K562 (cell line): Measurements from ENCODE around the gene PPP1R3E. TPM values are rescaled to one million over a fixed set of nuclear protein-coding genes. Genes with fewer than 3 reads are reported as not detected.

Experiments
- ATAC-seq: fragments of 200-7000 bp; cut with Tn5 transposase; 3 replicates; pipeline ENCODE4 v1.9.1; 2020; ENCODE audit warnings: moderate library complexity
- BruUV-seq: library from RNA; stranded (reverse); fragments of 400-500 nt; replicated peaks from 2 replicates; lab custom pipeline; 2021; lab: Mats Ljungman, UMichigan
- CTCF ChIA-PET: fragments of 300-600 bp; formaldehyde crosslinking; extraction: SDS; loops from one replicate; lab custom pipeline; 2021; ENCODE audit warnings: low intra/inter-chr PET ratio; lab: Yijun Ruan, JAX
- POLR2A ChIA-PET: fragments of 300-600, 350-650 bp; sonication (Branson Sonifier 250); formaldehyde crosslinking; extraction: SDS; loops from one replicate; lab custom pipeline; 2021; ENCODE audit warnings: antibody characterized with exemption, inconsistent platforms; lab: Yijun Ruan, JAX
- DNase-seq, 4 experiments: peaks; one replicate each; pipeline versions ENCODE4 v3.0.0 to v3.0.0-alpha.2; 2011 to 2018; ENCODE audit warnings: low spot score in 3 of 4, mixed read lengths in 3 of 4; ENCODE audit errors: extremely low read depth in 1 of 4
- FAIRE-seq: peaks from 2 replicates; lab custom pipeline; 2011; peaks lifted over from hg19 to GRCh38; lab: Jason Lieb, UNC
- H2AFZ ChIP-seq: 2 replicates; pipeline ENCODE4 v1.6.0; 2011; ENCODE audit warnings: low read depth, low read length, control low read depth, inconsistent platforms
- H3K27ac ChIP-seq: fragments of 200-600 bp; 3 replicates; pipeline ENCODE4 v1.8.0; 2011; ENCODE audit warnings: low read depth, mild to moderate bottlenecking, control low read depth, inconsistent platforms, low read length, moderate library complexity, mixed read lengths; ENCODE audit errors: extremely low read depth
- H3K27me3 ChIP-seq, 2 experiments: fragments of 300-600 bp in 1 of 2; 2 replicates in 1 of 2; 3 replicates in 1 of 2; pipeline versions ENCODE4 v1.6.0 to v1.8.0; 2011; ENCODE audit warnings: inconsistent platforms in 2 of 2, low read length in 2 of 2, mild to moderate bottlenecking in 1 of 2, mixed read lengths in 1 of 2, moderate library complexity in 1 of 2; ENCODE audit not compliant: control insufficient read depth in 2 of 2, insufficient read depth in 2 of 2
- H3K36me3 ChIP-seq: fragments of 300-600 bp; 3 replicates; pipeline ENCODE4 v1.8.0; 2011; ENCODE audit warnings: mild to moderate bottlenecking, low read length, inconsistent platforms; ENCODE audit not compliant: control insufficient read depth, insufficient read depth
- H3K4me1 ChIP-seq, 2 experiments: fragments of 200-600 bp in 1 of 2; replicated peaks in 1 of 2; 2 replicates in 1 of 2; 3 replicates in 1 of 2; pipeline versions ENCODE4 v1.5.1 to v1.8.0; 2011; ENCODE audit warnings: inconsistent platforms in 2 of 2, low read length in 2 of 2, mild to moderate bottlenecking in 1 of 2, mixed read lengths in 1 of 2, moderate library complexity in 1 of 2; ENCODE audit not compliant: control insufficient read depth in 2 of 2, insufficient read depth in 2 of 2
- H3K4me2 ChIP-seq: 2 replicates; pipeline ENCODE4 v1.6.1; 2011; ENCODE audit warnings: low read length, control low read depth, inconsistent platforms, mixed read lengths; ENCODE audit not compliant: insufficient read depth
- H3K4me3 ChIP-seq: fragments of 200-600 bp; sonication (generic), shearing (Covaris generic); 2 replicates; pipeline ENCODE4 v1.5.1; 2016; ENCODE audit warnings: control low read depth, inconsistent platforms
- H3K79me2 ChIP-seq: fragments of 200-600 bp; 3 replicates; pipeline ENCODE4 v1.8.0; 2011; ENCODE audit warnings: low read length, inconsistent platforms; ENCODE audit not compliant: control insufficient read depth, insufficient read depth
- H3K9ac ChIP-seq, 2 experiments: 2 replicates each; pipeline versions ENCODE4 v1.6.0 to v1.6.1; 2011; ENCODE audit warnings: low read depth in 2 of 2, low read length in 2 of 2, control low read depth in 1 of 2, inconsistent platforms in 1 of 2, mild to moderate bottlenecking in 1 of 2, mixed read lengths in 1 of 2; ENCODE audit not compliant: insufficient read depth in 1 of 2
- H3K9me1 ChIP-seq: one replicate; pipeline ENCODE4 v1.6.0; 2011; ENCODE audit warnings: inconsistent platforms, mild to moderate bottlenecking, low read length, moderate library complexity; ENCODE audit not compliant: control insufficient read depth, insufficient read depth
- H3K9me3 ChIP-seq: replicated peaks from 2 replicates; pipeline ENCODE4 v1.5.1; 2011; ENCODE audit warnings: low read depth, low read length, inconsistent platforms; ENCODE audit not compliant: control insufficient read depth, insufficient read depth
- H4K20me1 ChIP-seq: replicated peaks from 2 replicates; pipeline ENCODE4 v1.6.1; 2011; ENCODE audit warnings: low read length, inconsistent platforms, mixed read lengths; ENCODE audit not compliant: control insufficient read depth, insufficient read depth
- C11orf30 ChIP-seq: fragments of 450-650 bp; IDR thresholded peaks from 2 replicates; pipeline ENCODE4 v1.6.1; 2016; ENCODE audit warnings: low read depth, mild to moderate bottlenecking
- GABPB1 ChIP-seq: sonication (generic); formaldehyde crosslinking; IDR thresholded peaks from 2 replicates; pipeline ENCODE4 v1.8.0; 2022; ENCODE audit warnings: mild to moderate bottlenecking, missing genetic modification reagents
- HDAC8 ChIP-seq: fragments of 450-650 bp; IDR thresholded peaks from 2 replicates; pipeline ENCODE4 v1.6.1; 2016; ENCODE audit warnings: mild to moderate bottlenecking, missing genetic modification characterization, moderate library complexity, missing compliant biosample characterization
- HNRNPLL ChIP-seq: fragments of 200-400 bp; formaldehyde crosslinking; IDR thresholded peaks from 2 replicates; pipeline ENCODE4 v1.6.1; 2017; ENCODE audit warnings: low read length, low read depth, mild to moderate bottlenecking; ENCODE audit not compliant: poor library complexity, severe bottlenecking
- KDM1A ChIP-seq, 2 experiments: fragments of 450-650 bp; IDR thresholded peaks; 2 replicates each; pipeline ENCODE4 v1.6.1; 2016; ENCODE audit warnings: mild to moderate bottlenecking in 2 of 2
- RAD51 ChIP-seq: fragments of 450-650 bp; IDR thresholded peaks from 2 replicates; pipeline ENCODE4 v1.7.1; 2016; ENCODE audit warnings: low read depth, mild to moderate bottlenecking, borderline replicate concordance
- SAFB ChIP-seq: fragments of 200-400 bp; formaldehyde crosslinking; IDR thresholded peaks from 2 replicates; pipeline ENCODE4 v1.6.1; 2017; ENCODE audit warnings: low read depth, low read length, borderline replicate concordance
- TAF15 ChIP-seq: fragments of 200-400 bp; formaldehyde crosslinking; IDR thresholded peaks from 2 replicates; pipeline ENCODE4 v1.6.1; 2017; ENCODE audit warnings: mild to moderate bottlenecking, low read depth, low read length, moderate library complexity
- ZNF512 ChIP-seq: IDR thresholded peaks from 2 replicates; pipeline ENCODE4 v1.6.1; 2016; ENCODE audit warnings: missing genetic modification characterization, missing compliant biosample characterization
- ZNF668 ChIP-seq: fragments of 250-450 bp; sonication (Bioruptor Pico); IDR thresholded peaks from 2 replicates; pipeline ENCODE4 v1.8.0; 2022; ENCODE audit warnings: mild to moderate bottlenecking, inconsistent platforms
- WGBS: fragments of 100-300 bp; shearing (Covaris generic); methylation state at CpG from one replicate; pipeline ENCODE4 v1.1.6; 2016; ENCODE audit warnings: low coverage, mixed read lengths; ENCODE audit not compliant: insufficient coverage; ENCODE audit errors: missing lambda C conversion rate; 5-methylcytosine and 5-hydroxymethylcytosine counted together
- in situ Hi-C: fragments of 300-500 bp; cut with MboI; formaldehyde crosslinking; loops from 4 replicates; pipeline ENCODE4 v1.15.0; 2018; ENCODE audit warnings: inconsistent platforms, mixed read lengths
- intact Hi-C: fragments of 100-400 bp; cut with micrococcal nuclease; formaldehyde crosslinking; loops from 2 replicates; pipeline ENCODE4 v1.14.2; 2022
- polyA plus RNA-seq, 8 experiments: library from polyadenylated mRNA; depleted of rRNA in 4 of 8; stranded (reverse) in 5 of 8; unstranded in 3 of 8; fragments of >200 nt; fragmentation: Nextera tagmentation in 2 of 8; fragmentation: Illumina TruSeq in 1 of 8; extraction: Ambion mirVana in 2 of 8; extraction: Trizol in 1 of 8; gene quantifications; 2 replicates each; pipeline versions ENCODE4 v1.2.1 to v1.2.3, GENCODE V29; 2011 to 2014; ENCODE audit warnings: inconsistent platforms in 1 of 8, missing spikeins in 1 of 8
- total RNA-seq, 7 experiments: library from RNA; depleted of rRNA in 6 of 7; stranded (reverse); fragments of >200 nt in 6 of 7; fragmentation: Illumina TruSeq in 2 of 7; extraction: Trizol in 2 of 7; gene quantifications; 2 replicates each; pipeline versions ENCODE4 v1.2.1 to v1.2.3, GENCODE V29; 2011 to 2021; ENCODE audit warnings: low replicate concordance in 1 of 7
- TF ChIP-seq, protein P1 (sequence below): fragments of 250-450 bp; sonication (Bioruptor Pico); IDR thresholded peaks from 2 replicates; pipeline ENCODE4 v1.5.0; 2020; ENCODE audit warnings: mild to moderate bottlenecking, borderline replicate concordance
- TF ChIP-seq, protein P2 (sequence below): fragments of 250-450 bp; sonication (Bioruptor Pico); IDR thresholded peaks from 2 replicates; pipeline ENCODE4 v1.5.0; 2021; ENCODE audit warnings: mild to moderate bottlenecking, moderate library complexity

PPP1R3E gene
- total and polyA plus RNA-seq, 9 of the 15 experiments (the other 6 are each of a cell fraction or from before 2014, with no cell fraction given): 3.2 to 18.4 (median 7.6) TPM

DNA sequence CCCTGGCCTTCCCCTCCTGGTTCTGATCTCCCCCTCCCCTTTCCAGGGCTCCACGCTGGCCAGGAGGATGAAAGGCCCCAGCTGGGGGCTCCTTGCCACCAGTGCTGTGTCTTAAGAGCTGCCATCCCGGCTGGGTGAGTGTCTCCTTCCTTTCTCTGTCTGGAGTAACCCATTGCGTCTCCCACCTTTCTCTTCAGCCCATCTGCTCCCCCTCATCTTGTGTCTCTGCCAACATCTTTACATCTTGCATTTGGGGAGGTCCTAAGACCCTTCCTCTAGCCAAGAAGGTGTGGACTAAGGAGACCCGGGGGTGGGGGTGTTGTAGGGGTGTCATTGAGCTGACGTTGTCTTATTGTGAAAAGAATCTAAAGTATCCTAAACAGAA is 4.5 kb upstream of the PPP1R3E start (continued):
- TF ChIP-seq ZNF512 (tag): 0 out of 2 replicates have a peak, but pooled peaks have one; percentile 23
- TF ChIP-seq HNRNPLL: peak; percentile 4
- TF ChIP-seq C11orf30: no peak
- TF ChIP-seq, protein P1, sequence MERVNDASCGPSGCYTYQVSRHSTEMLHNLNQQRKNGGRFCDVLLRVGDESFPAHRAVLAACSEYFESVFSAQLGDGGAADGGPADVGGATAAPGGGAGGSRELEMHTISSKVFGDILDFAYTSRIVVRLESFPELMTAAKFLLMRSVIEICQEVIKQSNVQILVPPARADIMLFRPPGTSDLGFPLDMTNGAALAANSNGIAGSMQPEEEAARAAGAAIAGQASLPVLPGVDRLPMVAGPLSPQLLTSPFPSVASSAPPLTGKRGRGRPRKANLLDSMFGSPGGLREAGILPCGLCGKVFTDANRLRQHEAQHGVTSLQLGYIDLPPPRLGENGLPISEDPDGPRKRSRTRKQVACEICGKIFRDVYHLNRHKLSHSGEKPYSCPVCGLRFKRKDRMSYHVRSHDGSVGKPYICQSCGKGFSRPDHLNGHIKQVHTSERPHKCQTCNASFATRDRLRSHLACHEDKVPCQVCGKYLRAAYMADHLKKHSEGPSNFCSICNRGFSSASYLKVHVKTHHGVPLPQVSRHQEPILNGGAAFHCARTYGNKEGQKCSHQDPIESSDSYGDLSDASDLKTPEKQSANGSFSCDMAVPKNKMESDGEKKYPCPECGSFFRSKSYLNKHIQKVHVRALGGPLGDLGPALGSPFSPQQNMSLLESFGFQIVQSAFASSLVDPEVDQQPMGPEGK (CRISPR knock-in tag): no peak

GRCh38 chr14:23306412-23307145 is 3.9 kb upstream of the PPP1R3E start, which contains the start of gene BCL2L2:
Gene BCL2L2, plus strand, starts transcription at chr14:23306833. Its CDS starts 935 bp downstream, at chr14:23307768.
- H3K9ac ChIP-seq: peak within 1 kb of the TSS; percentile 92 to 95
- no peaks in the 10 kb centered on the region for H3K27me3 ChIP-seq
- peak within 1 kb of the TSS; percentile 96 for H2AFZ ChIP-seq
- H4K20me1 ChIP-seq: no peaks in the 10 kb centered on the region
- peaks cover 45% of the 10 kb centered on the region for H3K79me2 ChIP-seq
- peak within 1 kb of the TSS; percentile 94 for H3K4me3 ChIP-seq
- CTCF ChIA-PET: no interaction called here
- H3K36me3 ChIP-seq: peaks cover 41% of the 10 kb centered on the region
- peaks cover 21 to 42% of the 10 kb centered on the region in 2 experiments; a peak in 4 of 5 replicates for H3K4me1 ChIP-seq
- peaks cover 4% of the 10 kb centered on the region for H3K9me1 ChIP-seq
- ATAC-seq: peak; percentile 66
- DNase-seq: peak; percentile 82 to 95 (median 86)
- peak within 1 kb of the TSS; percentile 98 for H3K4me2 ChIP-seq
- FAIRE-seq: peak; percentile 87
- H3K27ac ChIP-seq: peak within 1 kb of the TSS; percentile 90
- no peaks in the 10 kb centered on the region for H3K9me3 ChIP-seq
- BruUV-seq: TSS peak; percentile 41
- in situ Hi-C loops (no loop called here), intact Hi-C loops (loop anchor here (2.0 kb wide), 1 partner anchor 14 kb away; the partner anchor contains the start of gene PABPN1)
- 0% methylated on average over 13 of the region's 24 CpGs for WGBS
- POLR2A ChIA-PET: interaction anchor here (0.7 to 3.7 kb wide), 7 partner anchors 9 to 540 kb away, joined by 3 to 17 read pairs (median 3); partner anchors contain the start of genes AJUBA, OXA1L and PABPN1
- TF ChIP-seq KDM1A (IDR thresholded peaks at IDR 0.05): no peak
- TF ChIP-seq SAFB: no peak
- no peak for TF ChIP-seq HDAC8 (tag)
- no peak for TF ChIP-seq TAF15
- TF ChIP-seq GABPB1 (CRISPR knock-in tag): peak; percentile 76
- no peak for TF ChIP-seq ZNF668 (CRISPR knock-in tag)
- TF ChIP-seq, protein P2, sequence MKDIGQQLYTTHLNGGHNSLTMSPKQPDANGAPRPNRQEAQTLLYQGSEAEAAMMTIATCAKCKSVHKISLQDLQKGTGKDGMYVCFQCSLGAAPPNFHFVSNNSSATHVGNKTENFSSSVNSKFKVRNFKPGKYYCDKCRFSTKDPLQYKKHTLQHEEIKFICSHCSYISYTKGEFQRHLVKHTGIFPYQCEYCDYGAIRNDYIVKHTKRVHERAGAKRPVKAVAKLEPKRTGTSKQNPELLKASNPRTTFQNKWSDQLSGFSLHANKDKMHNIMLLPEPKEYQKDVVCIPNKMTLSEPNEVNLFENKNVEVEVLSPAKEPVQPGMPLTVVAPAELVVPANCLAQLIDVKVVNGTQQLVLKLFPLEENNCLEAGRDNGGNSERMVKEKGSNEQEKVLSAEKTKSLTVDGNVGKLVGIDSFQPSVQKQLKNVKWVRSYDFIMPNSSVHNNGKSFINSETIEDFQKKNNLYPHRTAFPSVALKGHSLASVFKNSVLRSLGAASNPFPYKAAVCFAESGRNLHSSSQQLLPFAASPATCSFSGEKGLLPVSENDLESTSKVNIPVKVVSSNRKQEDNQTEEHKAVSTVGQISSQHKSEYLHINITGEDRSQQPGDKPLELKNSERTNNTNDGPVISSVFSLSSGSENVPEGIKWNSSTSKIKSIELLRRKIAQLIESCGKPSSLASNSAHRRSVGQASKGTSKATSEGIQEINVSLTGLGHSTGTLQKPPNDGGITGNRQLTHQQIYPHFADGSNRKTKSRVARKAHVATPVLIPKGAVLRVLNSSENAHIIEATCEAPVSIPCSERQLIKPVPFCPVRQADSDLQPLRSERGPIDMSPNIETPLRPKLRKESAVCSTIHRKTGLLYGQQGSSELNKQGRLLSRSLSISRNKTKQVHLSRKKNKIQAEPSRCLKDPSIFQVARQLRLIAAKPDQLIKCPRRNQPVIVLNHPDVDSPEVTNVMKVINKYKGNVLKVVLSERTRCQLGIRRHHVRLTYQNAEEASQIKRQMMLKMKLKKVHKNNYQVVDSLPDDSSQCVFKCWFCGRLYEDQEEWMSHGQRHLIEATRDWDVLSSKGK: no peak
- no peak for TF ChIP-seq RAD51
